ENCODE measurements around the gene RPS6KA1. TPM values are rescaled to one million over a fixed set of nuclear protein-coding genes. Genes with fewer than 3 reads are reported as not detected.
A peak's percentile ranks its signal among the peaks of the same experiment; 100 is the strongest.
"Not testable (repeated sequence)": the region's sequence is repeated elsewhere in the genome, so short reads cannot be mapped to it uniquely, and the experiment has no call there.

The RPS6KA1 gene
- total RNA-seq, 2 donors from 2014 or later = 154 to 197 TPM

GRCh38 chr1:26602378-26602959, 72.9 kb downstream of the RPS6KA1 start:
- Mint-ChIP-seq H3K36me3 (no peaks in the 10 kb centered on the region), H3K27ac (no peak overlapping the region), H3K9me3 (no peaks in the 10 kb centered on the region)
- ATAC-seq (no peak), DNase-seq (ENCODE audit: low spot score in 2 of 2) (peak in 1 of 2 donors; percentile 63)

DNA sequence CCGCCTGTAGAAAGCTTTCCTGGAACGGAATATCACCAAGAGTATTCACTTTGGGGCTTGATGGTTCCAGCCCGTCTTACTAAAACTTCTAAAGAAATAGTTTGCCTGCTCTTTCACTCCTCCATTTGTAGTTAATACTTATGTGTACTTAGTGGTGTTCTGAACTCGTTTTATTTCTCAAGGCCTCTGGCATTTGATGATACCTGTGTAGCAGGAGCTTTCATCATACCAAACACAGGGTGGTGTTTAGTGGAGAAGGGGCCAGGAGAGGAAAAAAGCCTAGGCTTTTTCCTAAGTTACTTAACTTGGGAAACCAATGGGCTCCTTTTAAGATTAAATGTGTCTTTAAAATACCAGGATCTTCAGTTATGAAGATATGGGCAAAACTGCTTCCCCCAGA, 74.3 kb downstream of the RPS6KA1 start:
- no peak for ATAC-seq
- Mint-ChIP-seq H3K36me3 (no peaks in the 10 kb centered on the region), H3K27ac (no peak overlapping the region), H3K9me3 (no peaks in the 10 kb centered on the region)
- no peak for DNase-seq (ENCODE audit: low spot score in 2 of 2)

DNA sequence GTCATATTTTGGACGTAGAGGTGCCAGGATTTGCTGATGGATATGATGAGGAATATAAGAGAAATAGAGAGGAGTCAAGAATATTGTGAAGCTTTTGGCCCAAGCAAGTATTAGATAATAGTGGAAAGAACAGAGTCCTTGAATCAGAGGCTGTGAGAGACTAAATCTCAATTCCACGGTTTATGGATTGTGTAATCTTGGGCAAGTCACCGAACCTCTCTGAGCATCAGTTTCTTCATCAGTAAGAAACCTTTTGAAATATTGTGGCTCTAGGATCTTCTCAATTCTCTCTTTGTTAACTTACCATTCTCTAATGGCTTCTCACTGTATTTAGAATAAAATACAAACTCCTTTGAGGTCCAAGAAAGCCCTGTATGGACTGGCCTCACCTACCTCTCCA, 77.6 kb downstream of the RPS6KA1 start:
- Mint-ChIP-seq H3K9me3 (no peaks in the 10 kb centered on the region), H3K36me3 (no peaks in the 10 kb centered on the region), H3K27ac (no peak overlapping the region)
- ATAC-seq = no peak
- DNase-seq (ENCODE audit: low spot score in 2 of 2) = no peak

DNA sequence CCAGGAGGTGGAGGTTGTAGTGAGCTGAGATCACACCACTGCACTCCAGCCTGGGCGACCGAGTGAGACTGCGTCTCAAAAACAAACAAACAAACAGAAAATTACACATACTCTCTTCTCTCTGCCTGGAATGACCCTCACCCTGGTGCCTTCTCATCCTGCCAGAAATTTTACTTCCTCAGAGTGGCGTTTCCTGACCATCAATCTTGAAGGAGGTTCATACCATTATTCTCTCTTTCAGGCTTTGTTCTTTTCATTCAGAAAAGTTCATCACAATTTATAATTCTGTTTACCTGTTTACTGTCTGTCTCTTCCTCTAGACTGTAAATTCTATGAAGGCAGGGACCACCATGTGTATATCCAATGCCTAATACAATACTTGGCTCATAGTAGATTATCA, 79.3 kb downstream of the RPS6KA1 start:
- Mint-ChIP-seq H3K27ac (no peak overlapping the region), H3K36me3 (no peaks in the 10 kb centered on the region), H3K9me3 (no peaks in the 10 kb centered on the region)
- DNase-seq (ENCODE audit: low spot score in 2 of 2) (no peak), ATAC-seq (no peak)

- DNase-seq (ENCODE audit: low spot score in 2 of 2) (no peak), ATAC-seq (no peak)
- H3K36me3 Mint-ChIP-seq = no peaks in the 10 kb centered on the region
- no peak overlapping the region for H3K27ac Mint-ChIP-seq
- H3K9me3 Mint-ChIP-seq = no peaks in the 10 kb centered on the region
These were observed 81.2 kb downstream of the RPS6KA1 start for GRCh38 chr1:26610781-26611180.

DNA sequence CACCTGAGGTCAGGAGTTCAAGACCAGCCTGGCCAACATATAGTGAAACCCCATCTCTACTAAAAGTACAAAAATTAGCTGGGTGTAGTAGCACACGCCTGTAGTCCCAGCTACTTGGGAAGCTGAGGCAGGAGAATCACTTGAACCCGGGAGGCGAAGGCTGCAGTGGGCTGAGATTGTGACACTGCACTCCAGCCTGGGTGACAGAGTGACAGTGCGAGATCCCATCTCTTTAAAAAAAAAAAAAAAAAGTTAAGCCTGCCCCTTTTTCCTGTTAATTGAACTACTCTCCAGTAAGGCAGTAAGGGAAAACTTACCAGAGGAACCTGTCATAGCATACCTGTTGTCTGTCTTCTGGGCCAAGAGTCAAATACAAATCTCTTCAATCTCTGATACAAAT, 83.1 kb downstream of the RPS6KA1 start:
- not testable (repeated sequence) for H3K27ac Mint-ChIP-seq; DNase-seq (ENCODE audit: low spot score in 2 of 2); ATAC-seq; H3K36me3 Mint-ChIP-seq; H3K9me3 Mint-ChIP-seq

DNA sequence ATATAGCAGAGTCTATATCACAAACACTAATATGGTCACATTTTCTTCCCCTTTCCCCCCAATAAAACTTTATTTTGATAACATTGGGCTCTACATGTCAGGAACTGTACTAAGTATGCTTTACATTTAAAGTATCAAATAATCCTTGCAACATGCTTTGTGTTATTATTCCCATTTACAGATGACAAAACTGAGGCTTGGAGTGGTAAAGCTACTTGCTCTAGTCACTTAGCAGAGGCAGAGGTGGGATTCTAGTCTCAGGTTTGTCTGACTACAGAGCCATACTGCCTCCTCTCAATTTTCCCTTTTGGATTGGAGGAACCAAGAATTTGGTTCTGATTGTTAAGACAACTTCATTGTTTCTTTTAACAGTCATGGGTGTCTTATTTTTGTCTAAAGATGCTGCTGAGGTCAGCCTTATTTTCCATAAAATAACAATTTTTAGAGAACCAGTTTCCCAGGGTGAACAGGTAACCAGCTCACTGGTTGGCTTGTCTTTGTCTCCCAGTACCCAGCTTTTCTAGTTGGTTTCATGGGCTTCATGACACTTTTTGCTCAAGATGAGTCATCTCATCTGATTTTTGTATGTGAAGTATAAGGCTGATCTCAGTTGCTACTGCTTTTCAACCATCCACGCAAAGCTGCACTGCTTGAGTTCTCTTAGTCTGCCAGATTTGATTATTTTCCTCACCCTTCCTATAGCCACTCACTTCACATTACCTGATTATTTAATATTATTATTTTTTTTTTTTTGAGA, 85.3 kb downstream of the RPS6KA1 start:
- Mint-ChIP-seq H3K27ac (no peak overlapping the region), H3K36me3 (no peaks in the 10 kb centered on the region), H3K9me3 (no peaks in the 10 kb centered on the region)
- DNase-seq (ENCODE audit: low spot score in 2 of 2) (no peak), ATAC-seq (peak in 1 of 2 donors; percentile 43)

GRCh38 chr1:26616881-26617280, 87.3 kb downstream of the RPS6KA1 start:
- no peak overlapping the region for H3K27ac Mint-ChIP-seq
- ATAC-seq (no peak), DNase-seq (ENCODE audit: low spot score in 2 of 2) (no peak)
- H3K9me3 Mint-ChIP-seq = no peaks in the 10 kb centered on the region
- peaks cover 0 to 4% of the 10 kb centered on the region in 2 donors for H3K36me3 Mint-ChIP-seq

DNA sequence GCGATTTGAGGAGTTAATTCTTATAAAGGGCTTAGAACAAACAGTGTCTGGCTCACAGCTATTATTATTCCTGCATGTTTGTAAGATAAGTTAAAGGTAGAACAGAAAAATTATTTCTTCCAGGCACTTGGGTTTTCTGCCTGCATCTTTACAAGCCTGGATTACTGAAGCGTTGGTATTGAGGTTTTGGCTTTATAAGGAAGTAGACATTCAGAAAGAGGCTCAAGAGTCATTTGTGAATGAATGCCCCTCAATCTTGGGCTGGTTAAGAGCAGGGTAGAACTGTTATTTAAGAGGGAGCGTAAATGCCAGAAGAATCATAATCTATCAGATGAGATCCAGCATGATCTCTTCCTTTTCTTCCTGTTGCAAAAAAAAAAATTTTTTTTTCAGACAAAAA, 89.0 kb downstream of the RPS6KA1 start:
- Mint-ChIP-seq H3K9me3 (no peaks in the 10 kb centered on the region), H3K36me3 (peaks cover 0 to 4% of the 10 kb centered on the region in 2 donors), H3K27ac (no peak overlapping the region)
- ATAC-seq (no peak), DNase-seq (ENCODE audit: low spot score in 2 of 2) (no peak)

Other genes with a start within 250 kb of the RPS6KA1 start
- gene SH3BGRL3, start 249.7 kb upstream of the RPS6KA1 start, total RNA-seq = 100 to 1,000 TPM; 261 to 364 TPM
- gene UBXN11, start 223.1 kb upstream of the RPS6KA1 start, total RNA-seq = 10 to 100 TPM; 21.0 to 25.8 TPM
- gene CD52, start 211.8 kb upstream of the RPS6KA1 start, total RNA-seq = 100 to 1,000 TPM; 343 to 698 TPM
- 1 to 10 TPM; 1.0 to 6.0 TPM for gene CRYBG2, start 175.6 kb upstream of the RPS6KA1 start, total RNA-seq
- not detected for gene ZNF683, start 157.0 kb upstream of the RPS6KA1 start, total RNA-seq
- not detected for gene LIN28A, start 118.9 kb upstream of the RPS6KA1 start, total RNA-seq
- 10 to 100 TPM; 44.1 to 49.2 TPM for gene DHDDS, start 97.4 kb upstream of the RPS6KA1 start, total RNA-seq
- 100 to 1,000 TPM; 649 to 992 TPM for gene HMGN2, start 57.3 kb upstream of the RPS6KA1 start, total RNA-seq
- 100 to 1,000 TPM; 110 to 116 TPM for gene ARID1A, start 166.3 kb downstream of the RPS6KA1 start, total RNA-seq